ENCODE results near the gene LDAF1. TPM values are rescaled to one million over a fixed set of nuclear protein-coding genes. Genes with fewer than 3 reads are reported as not detected.

Gene LDAF1
- total RNA-seq, 1 donor from 2014 or later, result 6.8 TPM

- intact Hi-C loops (cut with micrococcal nuclease), result no loop called here
Observed at GRCh38 chr16:21228361-21228872, 69.9 kb downstream of the LDAF1 start.

Other genes starting within 250 kb of the LDAF1 start
- gene DNAH3, start 7.8 kb upstream of the LDAF1 start, total RNA-seq, result 0.10 TPM in 1 of 2 replicates, not detected in the other
- gene ZP2, start 52.9 kb downstream of the LDAF1 start, total RNA-seq, result not detected in 2 replicates
- not detected in 2 replicates for gene ANKS4B, start 75.0 kb downstream of the LDAF1 start, total RNA-seq
- gene CRYM, start 119.6 kb downstream of the LDAF1 start, total RNA-seq, result not detected in 2 replicates

All from T-helper 1 cell treated with Interleukin-12 subunit alpha and Interleukin-12 subunit beta and Interleukin-4 antibody, amounts not matched to agents 30 ng/mL and 1 ng/mL, for 36 hours (primary cell).